H1 (cell line): Measurements from ENCODE around the gene MACROH2A1. TPM values are rescaled to one million over a fixed set of nuclear protein-coding genes. Genes with fewer than 3 reads are reported as not detected.

ENCODE experiments used
- CTCF ChIA-PET: fragments of 300-600 bp; sonication (Branson Sonifier 250); formaldehyde crosslinking; loops from one replicate; lab custom pipeline; 2021; ENCODE audit not compliant: partially characterized antibody; lab: Charles Lee
- POLR2A ChIA-PET: fragments of 300-600 bp; sonication (Branson Sonifier 250); formaldehyde crosslinking; loops from one replicate; lab custom pipeline; 2021; ENCODE audit warnings: inconsistent platforms; ENCODE audit not compliant: partially characterized antibody; lab: Charles Lee
- DNase-seq, 2 experiments: peaks; one replicate each; pipeline versions ENCODE4 v3.0.0 to v3.0.0-alpha.2; 2010 to 2022; ENCODE audit warnings: low spot score in 2 of 2, low read depth in 1 of 2, mixed read lengths in 1 of 2
- FAIRE-seq: peaks from 2 replicates; lab custom pipeline; 2011; peaks lifted over from hg19 to GRCh38; lab: Jason Lieb, UNC
- H2AFZ ChIP-seq: 2 replicates; pipeline ENCODE4 v1.8.1; 2012; ENCODE audit warnings: low read length, inconsistent platforms
- H2AK5ac ChIP-seq: 2 replicates; pipeline ENCODE4 v1.6.1; 2013; ENCODE audit warnings: low read depth, low read length
- H2BK120ac ChIP-seq: replicated peaks from 2 replicates; pipeline ENCODE3; 2013; ENCODE audit warnings: low read depth, low read length, inconsistent platforms
- H2BK12ac ChIP-seq: 2 replicates; pipeline ENCODE4 v1.6.1; 2013; ENCODE audit warnings: low read depth, low read length
- H2BK15ac ChIP-seq: 2 replicates; pipeline ENCODE4 v1.6.1; 2013; ENCODE audit warnings: low read length
- H2BK20ac ChIP-seq: 2 replicates; pipeline ENCODE4 v1.6.1; 2013; ENCODE audit warnings: low read length
- H2BK5ac ChIP-seq: 2 replicates; pipeline ENCODE4 v1.6.1; 2013; ENCODE audit warnings: low read depth, low read length
- H3K14ac ChIP-seq: 2 replicates; pipeline ENCODE4 v1.6.1; 2013; ENCODE audit warnings: inconsistent platforms; ENCODE audit not compliant: insufficient read length
- H3K18ac ChIP-seq: 2 replicates; pipeline ENCODE4 v1.6.1; 2013; ENCODE audit warnings: low read length; ENCODE audit errors: extremely low read depth
- H3K23ac ChIP-seq: 2 replicates; pipeline ENCODE4 v1.6.1; 2013; ENCODE audit warnings: inconsistent platforms; ENCODE audit not compliant: insufficient read length
- H3K23me2 ChIP-seq: 2 replicates; pipeline ENCODE4 v1.6.1; 2013; ENCODE audit warnings: low read depth, low read length
- H3K27ac ChIP-seq: 2 replicates; pipeline ENCODE4 v1.6.1; 2011; ENCODE audit warnings: low read depth, low read length, inconsistent platforms
- H3K27me3 ChIP-seq, 4 experiments: replicated peaks in 1 of 4; 1 replicate in 1 of 4; 2 replicates in 3 of 4; pipeline versions ENCODE4 v1.6.1 to v1.8.1; 2011 to 2013; ENCODE audit warnings: low read length in 3 of 4, mild to moderate bottlenecking in 3 of 4, inconsistent platforms in 2 of 4, mixed read lengths in 2 of 4, moderate library complexity in 1 of 4; ENCODE audit not compliant: control insufficient read depth in 3 of 4, insufficient read depth in 3 of 4; ENCODE audit errors: extremely low read depth in 1 of 4
- H3K36me3 ChIP-seq, 4 experiments: 2 replicates each; pipeline versions ENCODE4 v1.6.1 to v1.8.1; 2011 to 2013; ENCODE audit warnings: mild to moderate bottlenecking in 4 of 4, low read length in 3 of 4, moderate library complexity in 2 of 4, control low read depth in 1 of 4, inconsistent platforms in 1 of 4; ENCODE audit not compliant: insufficient read depth in 4 of 4, control insufficient read depth in 2 of 4
- H3K4ac ChIP-seq: replicated peaks from 2 replicates; pipeline ENCODE3; 2013; ENCODE audit warnings: low read length, low read depth, mixed read lengths, inconsistent platforms; ENCODE audit not compliant: insufficient read length
- H3K4me1 ChIP-seq, 4 experiments: replicated peaks in 1 of 4; 1 replicate in 1 of 4; 2 replicates in 3 of 4; pipeline versions ENCODE4 v1.6.1 to v1.8.1; 2011 to 2013; ENCODE audit warnings: low read length in 3 of 4, inconsistent platforms in 2 of 4, mixed read lengths in 1 of 4; ENCODE audit not compliant: insufficient read depth in 4 of 4, control insufficient read depth in 3 of 4
- H3K4me2 ChIP-seq, 2 experiments: 2 replicates each; pipeline versions ENCODE4 v1.6.1 to v1.8.1; 2011 to 2013; ENCODE audit warnings: low read depth in 2 of 2, low read length in 2 of 2, control low read depth in 1 of 2, inconsistent platforms in 1 of 2, mild to moderate bottlenecking in 1 of 2; ENCODE audit not compliant: insufficient read depth in 1 of 2
- H3K4me3 ChIP-seq, 4 experiments: fragments of 200-600, 300-600 bp in 1 of 4; sonication (generic), shearing (Covaris generic), sonication (Bioruptor Twin) in 1 of 4; 2 replicates each; pipeline versions ENCODE4 v1.5.1 to v1.8.1; 2011 to 2016; ENCODE audit warnings: low read length in 4 of 4, low read depth in 3 of 4, control low read depth in 2 of 4, inconsistent platforms in 2 of 4, mild to moderate bottlenecking in 2 of 4, mixed read lengths in 1 of 4, moderate library complexity in 1 of 4; ENCODE audit not compliant: insufficient read depth in 2 of 4; ENCODE audit errors: extremely low read depth in 1 of 4
- H3K56ac ChIP-seq: replicated peaks from 2 replicates; pipeline ENCODE3; 2013; ENCODE audit warnings: low read depth, mild to moderate bottlenecking, mixed read lengths, low read length, inconsistent platforms; ENCODE audit not compliant: insufficient read length
- H3K79me1 ChIP-seq: 2 replicates; pipeline ENCODE4 v1.6.1; 2013; ENCODE audit warnings: low read depth, low read length, control low read depth
- H3K79me2 ChIP-seq, 2 experiments: 2 replicates each; pipeline versions ENCODE4 v1.6.1 to v1.8.1; 2012 to 2013; ENCODE audit warnings: low read length in 2 of 2, mild to moderate bottlenecking in 2 of 2, inconsistent platforms in 1 of 2; ENCODE audit not compliant: insufficient read depth in 2 of 2, control insufficient read depth in 1 of 2
- H3K9ac ChIP-seq, 4 experiments: replicated peaks in 1 of 4; 1 replicate in 1 of 4; 2 replicates in 3 of 4; pipeline versions ENCODE4 v1.6.1 to v1.8.1; 2011 to 2013; ENCODE audit warnings: low read depth in 3 of 4, low read length in 3 of 4, control low read depth in 2 of 4, mild to moderate bottlenecking in 2 of 4, moderate library complexity in 2 of 4, inconsistent platforms in 1 of 4; ENCODE audit errors: extremely low read depth in 1 of 4
- H3K9me3 ChIP-seq, 2 experiments: 2 replicates each; pipeline versions ENCODE4 v1.6.1 to v1.8.1; 2012 to 2013; ENCODE audit warnings: mild to moderate bottlenecking in 2 of 2, moderate library complexity in 2 of 2, control low read depth in 1 of 2, inconsistent platforms in 1 of 2, low read depth in 1 of 2, low read length in 1 of 2, mixed read lengths in 1 of 2; ENCODE audit not compliant: insufficient read depth in 2 of 2
- H4K20me1 ChIP-seq, 2 experiments: replicated peaks in 1 of 2; 2 replicates each; pipeline versions ENCODE3 to v1.8.1; 2011 to 2013; ENCODE audit warnings: inconsistent platforms in 2 of 2, low read length in 2 of 2, mild to moderate bottlenecking in 1 of 2; ENCODE audit not compliant: insufficient read depth in 2 of 2, control insufficient read depth in 1 of 2
- H4K5ac ChIP-seq: 2 replicates; pipeline ENCODE4 v1.6.1; 2013; ENCODE audit warnings: low read length, low read depth, mixed read lengths, inconsistent platforms; ENCODE audit not compliant: insufficient read length
- H4K8ac ChIP-seq: 2 replicates; pipeline ENCODE4 v1.8.0; 2013; ENCODE audit warnings: mild to moderate bottlenecking, moderate library complexity, low read length, inconsistent platforms; ENCODE audit not compliant: insufficient read depth; ENCODE audit errors: extremely low read depth
- H4K91ac ChIP-seq: replicated peaks from 2 replicates; pipeline ENCODE3; 2013; ENCODE audit warnings: low read length, mixed read lengths, inconsistent platforms; ENCODE audit not compliant: insufficient read length
- CBX5 ChIP-seq: fragments of 300-800, 300-1000 bp; sonication (generic); IDR thresholded peaks from 2 replicates; pipeline ENCODE4 v1.7.1; 2016; ENCODE audit warnings: antibody characterized with exemption, low read length, low read depth
- GTF2F1 ChIP-seq: IDR thresholded peaks from 2 replicates; pipeline ENCODE4 v1.6.1; 2012; ENCODE audit warnings: low read depth, low read length, improper control_type of control experiment, borderline replicate concordance
- JUN ChIP-seq: IDR thresholded peaks from 2 replicates; pipeline ENCODE4 v1.6.1; 2011; ENCODE audit warnings: low read depth, mild to moderate bottlenecking, improper control_type of control experiment, low read length
- KDM4A ChIP-seq: IDR thresholded peaks from one replicate; pipeline ENCODE4 v1.7.1; 2012; ENCODE audit warnings: low read depth, mild to moderate bottlenecking, moderate library complexity, low read length, inconsistent platforms; ENCODE audit not compliant: severe bottlenecking
- KDM5A ChIP-seq: fragments of 200-600 bp; IDR thresholded peaks from 2 replicates; pipeline ENCODE4 v1.7.1; 2012; ENCODE audit warnings: mild to moderate bottlenecking, low read length, inconsistent platforms, mixed read lengths
- MAX ChIP-seq: IDR thresholded peaks from 2 replicates; pipeline ENCODE4 v1.6.1; 2012; ENCODE audit warnings: inconsistent platforms
- SIX5 ChIP-seq: IDR thresholded peaks from 2 replicates; pipeline ENCODE4 v1.6.1; 2011; ENCODE audit warnings: mild to moderate bottlenecking, low read depth, low read length
- TAF1 ChIP-seq: IDR thresholded peaks from 2 replicates; pipeline ENCODE4 v1.6.1; 2011; ENCODE audit warnings: mild to moderate bottlenecking, low read depth, low read length
- TEAD4 ChIP-seq: IDR thresholded peaks from 2 replicates; pipeline ENCODE4 v1.6.1; 2012; ENCODE audit warnings: low read depth, low read length, inconsistent platforms, mixed read lengths
- WGBS, 2 experiments: shearing (Covaris generic) in 1 of 2; methylation state at CpG; one replicate each; pipeline versions ENCODE4 v1.1.6 to v1.1.7; 2013 to 2015; ENCODE audit warnings: low lambda C conversion rate in 2 of 2, mixed read lengths in 2 of 2, inconsistent platforms in 1 of 2, low coverage in 1 of 2, missing lambda C conversion rate in 1 of 2; ENCODE audit not compliant: insufficient replicate concordance in 2 of 2, insufficient coverage in 1 of 2, insufficient read length in 1 of 2; ENCODE audit errors: extremely low coverage in 1 of 2, missing lambda C conversion rate in 1 of 2; 5-methylcytosine and 5-hydroxymethylcytosine counted together
- polyA plus RNA-seq, 7 experiments: library from polyadenylated mRNA; depleted of rRNA in 3 of 7; stranded (reverse) in 5 of 7; unstranded in 2 of 7; fragments of >200 nt in 5 of 7; fragments of 200-250 nt in 2 of 7; gene quantifications; 1 replicate in 5 of 7; 2 replicates in 1 of 7; 4 replicates in 1 of 7; pipeline versions ENCODE4 v1.2.1 to v1.2.3, GENCODE V29; 2011 to 2013; ENCODE audit warnings: missing spikeins in 2 of 7, mixed read lengths in 2 of 7
- total RNA-seq: library from RNA; stranded (reverse); fragmentation: NEBNext Ultra II Directional; extraction: Animal tissue kit (Norgen Biotek cat#: 25700); gene quantifications from 2 replicates; pipeline ENCODE4 v1.2.1, GENCODE V29; 2021

MACROH2A1 gene
- total and polyA plus RNA-seq, 2 of the 8 experiments (the other 6 are each of a cell fraction or from before 2014, with no cell fraction given) = 60.0 to 92.3 TPM

- Histone ChIP-seq H2BK5ac (no peak overlapping the region), H3K9me3 (no peaks in the 10 kb centered on the region), H3K4me3 (no peak overlapping the region), H3K79me1 (no peaks in the 10 kb centered on the region), H3K4ac (no peak overlapping the region), H3K4me2 (no peak overlapping the region), H3K23me2 (no peaks in the 10 kb centered on the region), H3K14ac (no peak overlapping the region), H2BK15ac (no peak overlapping the region), H2BK12ac (no peak overlapping the region), H2BK20ac (no peak overlapping the region), H3K79me2 (no peaks in the 10 kb centered on the region), H2AK5ac (no peak overlapping the region), H4K91ac (no peak overlapping the region), H3K23ac (no peak overlapping the region), H4K8ac (peak overlapping the region; percentile 51; the same call in 1 of the 2 replicates), H4K5ac (no peak overlapping the region), H3K27ac (no peak overlapping the region), H2BK120ac (no peak overlapping the region), H3K9ac (no peak overlapping the region), H3K27me3 (no peaks in the 10 kb centered on the region), H2AFZ (no peak overlapping the region), H3K56ac (no peak overlapping the region), H3K36me3 (no peaks in the 10 kb centered on the region), H4K20me1 (no peaks in the 10 kb centered on the region), H3K18ac (no peak overlapping the region), H3K4me1 (no peaks in the 10 kb centered on the region)
- 79% methylated on average over 3 of the region's 3 CpGs; no CpG with 5 or more reads in 1 of the 2 experiments for WGBS, 2 experiments
- ChIA-PET CTCF (interaction anchor here (1.7 kb wide), 1 partner anchor 9 kb away, joined by 7 read pairs; no protein-coding TSS in a partner anchor), POLR2A (no interaction called here)
- DNase-seq (no peak), FAIRE-seq (no peak)
- TF ChIP-seq SIX5 (no peak), MAX (no peak), JUN (no peak), TEAD4 (no peak), KDM5A (no peak), GTF2F1 (no peak), TAF1 (no peak), KDM4A (no peak), CBX5 (no peak)
Observed at GRCh38 chr5:135330798-135331096, 68.3 kb downstream of the MACROH2A1 start.
